ENCODE data around the gene MRPL55.
"Not testable (repeated sequence)": the region's sequence is repeated elsewhere in the genome, so short reads cannot be mapped to it uniquely, and the experiment has no call there.

MRPL55 gene

DNA sequence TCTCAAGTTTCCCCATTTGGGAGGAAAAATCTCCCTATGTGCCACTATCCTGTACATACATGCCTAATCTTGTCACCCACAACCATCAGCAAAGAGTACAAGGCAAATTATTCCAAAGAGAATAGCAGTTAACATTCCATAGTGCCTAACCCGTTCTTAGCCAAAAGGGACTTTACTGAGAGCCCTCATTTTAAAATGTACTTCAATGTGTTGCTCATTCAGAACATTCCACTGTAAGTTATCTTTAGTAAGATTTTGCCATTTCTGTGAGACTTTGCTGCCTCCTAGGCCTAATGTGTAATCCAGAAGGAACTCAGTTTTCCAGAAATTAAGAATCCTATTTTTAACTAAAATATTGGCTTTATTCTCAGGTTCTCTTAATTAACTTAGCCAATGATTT is 11.3 kb upstream of the MRPL55 start:
- no peak for DNase-seq

DNA sequence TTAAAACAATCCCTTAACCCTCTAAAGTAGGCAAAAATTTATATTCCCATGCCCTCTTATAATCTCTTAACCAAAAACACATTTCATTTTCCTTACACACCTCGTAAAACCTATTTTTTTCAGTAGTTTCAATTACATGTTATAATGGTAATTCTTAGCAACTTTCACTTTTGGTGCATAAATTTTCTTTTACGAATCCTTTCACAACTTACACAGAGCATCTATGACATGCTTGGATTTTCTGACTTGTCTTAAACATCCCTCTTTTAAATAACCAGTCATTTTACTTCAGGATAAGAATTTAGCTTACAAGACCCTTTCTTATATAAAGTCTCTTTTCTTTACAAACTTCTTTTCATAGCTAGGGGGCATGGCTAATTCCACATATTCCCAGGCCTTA is 8.9 kb upstream of the MRPL55 start:
- DNase-seq: no peak

DNA sequence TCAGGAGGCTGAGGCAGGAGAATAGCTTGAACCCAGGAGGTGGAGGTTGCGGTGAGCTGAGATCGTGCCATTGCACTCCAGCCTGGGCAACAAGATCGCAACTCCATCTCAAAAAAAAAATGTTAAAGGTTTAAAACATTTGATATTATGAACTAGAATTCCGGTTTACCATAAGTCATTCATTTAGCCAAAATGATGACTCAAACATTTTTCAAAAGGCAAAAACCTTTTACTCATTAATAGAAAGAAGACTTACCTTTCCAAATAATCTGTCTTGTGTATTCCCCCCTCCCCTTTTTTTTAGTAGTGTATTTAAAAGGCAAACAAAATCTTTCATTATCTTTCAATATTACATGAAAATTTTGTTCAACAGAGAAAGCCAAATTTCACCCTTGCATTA is 8.2 kb upstream of the MRPL55 start:
- no peak for DNase-seq

DNA sequence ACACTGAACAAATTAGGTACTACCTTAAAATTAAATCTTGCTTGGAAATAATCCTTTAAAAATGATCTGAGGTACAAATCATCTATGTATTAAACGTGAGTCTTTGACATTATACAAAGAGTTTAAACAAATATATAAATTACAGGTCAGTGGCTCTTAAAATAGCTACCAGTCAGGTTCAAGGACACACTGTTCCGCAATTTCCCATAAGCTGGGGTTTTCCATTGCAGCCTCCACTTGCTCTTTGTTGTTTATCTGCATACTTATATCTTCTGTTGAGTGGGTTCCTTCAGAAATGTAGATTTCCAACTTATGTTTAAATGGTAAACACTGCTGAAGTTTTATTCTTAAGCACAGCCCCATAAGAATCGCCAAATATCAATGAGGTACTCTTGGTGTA is 5.7 kb upstream of the MRPL55 start:
- no peak for DNase-seq

DNA sequence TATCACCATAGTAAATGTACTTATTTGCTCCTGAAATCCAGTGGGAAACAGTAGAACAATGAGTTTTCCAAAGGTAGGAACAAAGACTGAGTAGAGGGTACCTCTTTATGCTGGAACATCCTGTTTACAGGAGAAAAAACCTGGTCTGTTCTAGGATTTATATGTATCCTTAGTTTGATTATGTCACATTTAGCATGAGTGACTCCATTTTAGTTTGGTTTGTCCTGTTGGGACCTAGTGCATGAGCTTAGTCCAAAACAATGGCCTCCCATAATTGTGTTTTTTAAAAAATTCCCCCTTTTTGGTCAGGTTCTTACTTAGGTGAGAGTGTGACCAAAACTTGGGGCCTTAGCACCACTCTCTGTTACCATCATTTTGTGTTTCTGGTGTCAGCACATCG is 3.5 kb upstream of the MRPL55 start:
- DNase-seq: no peak

DNA sequence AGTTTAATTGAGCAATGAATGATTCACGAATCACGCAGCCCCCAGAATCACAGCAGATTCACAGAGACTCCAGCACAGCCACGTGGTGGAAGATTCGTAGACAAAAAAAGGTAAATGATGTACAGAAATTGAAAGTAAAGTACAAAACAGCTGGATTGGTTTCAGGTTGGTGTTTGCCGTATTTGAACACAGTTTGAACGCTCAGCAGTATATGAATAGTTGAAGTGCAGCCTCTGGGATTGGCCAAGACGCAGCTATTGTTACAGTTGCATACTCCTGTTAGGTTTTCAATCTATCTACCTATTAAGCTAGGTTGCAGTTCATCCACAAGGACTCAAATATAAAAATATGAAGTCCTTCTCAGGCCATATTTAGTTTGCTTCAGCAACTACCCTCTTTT is 3.1 kb upstream of the MRPL55 start:
- DNase-seq: no peak

DNA sequence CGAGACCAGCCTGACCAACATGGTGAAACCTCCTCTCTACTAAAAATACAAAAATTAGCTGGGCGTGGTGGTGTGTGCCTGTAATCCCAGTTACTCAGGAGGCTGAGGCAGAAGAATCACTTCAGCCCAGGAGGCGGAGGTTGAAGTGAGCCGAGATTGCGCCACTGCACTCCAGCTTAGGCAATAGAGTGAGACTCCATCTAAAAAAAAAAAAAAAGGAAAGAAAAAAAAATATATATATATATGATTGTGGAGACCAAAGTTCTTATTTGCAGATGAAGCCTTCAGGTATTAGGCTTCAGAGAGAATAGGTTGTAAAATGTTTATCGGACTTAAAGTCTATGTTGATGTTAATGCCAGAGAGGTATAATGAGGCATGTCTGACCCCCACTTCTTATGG is 2.2 kb upstream of the MRPL55 start:
- DNase-seq: not testable (repeated sequence)

DNA sequence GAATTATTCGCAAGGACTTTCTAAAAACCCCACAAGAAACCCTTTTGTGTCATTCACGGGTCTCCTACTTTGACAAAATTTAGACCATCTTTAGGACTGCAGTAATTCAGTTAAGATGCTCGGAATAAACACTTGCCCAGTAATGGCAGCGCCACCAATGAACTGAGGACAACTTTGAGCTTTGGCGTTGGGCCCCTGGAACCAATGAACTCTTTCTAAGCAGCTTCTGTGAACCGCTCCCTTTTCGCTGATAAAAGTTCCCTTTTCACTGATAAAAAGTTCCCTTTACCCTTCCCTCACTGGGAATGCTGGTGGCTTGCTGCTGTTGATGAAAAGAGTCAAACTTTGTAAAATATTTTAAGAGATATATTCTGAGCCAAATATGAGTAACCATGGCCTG is 1.5 kb upstream of the MRPL55 start:
- no peak for DNase-seq

- DNase-seq: no peak
Measured at GRCh38 chr1:228109962-228110488, 926 bp upstream of the MRPL55 start.

DNA sequence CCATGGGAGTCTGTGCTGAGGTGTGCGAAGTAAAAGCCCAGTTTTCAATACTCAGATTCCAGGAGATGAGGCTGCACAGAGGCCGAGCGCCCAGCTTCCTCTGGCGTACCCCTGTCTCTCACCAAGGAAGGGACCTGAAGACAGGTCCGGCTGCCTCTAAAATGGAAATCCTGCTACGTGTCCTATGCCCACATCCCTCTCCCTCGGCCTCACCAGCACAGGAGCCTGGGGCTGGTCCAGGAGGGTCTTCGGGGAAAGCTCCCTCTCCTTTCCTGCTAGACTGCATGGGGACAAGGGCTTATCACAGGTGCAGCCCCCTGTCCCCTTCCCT is 392 bp downstream of the MRPL55 start:
- no peak for DNase-seq

DNA sequence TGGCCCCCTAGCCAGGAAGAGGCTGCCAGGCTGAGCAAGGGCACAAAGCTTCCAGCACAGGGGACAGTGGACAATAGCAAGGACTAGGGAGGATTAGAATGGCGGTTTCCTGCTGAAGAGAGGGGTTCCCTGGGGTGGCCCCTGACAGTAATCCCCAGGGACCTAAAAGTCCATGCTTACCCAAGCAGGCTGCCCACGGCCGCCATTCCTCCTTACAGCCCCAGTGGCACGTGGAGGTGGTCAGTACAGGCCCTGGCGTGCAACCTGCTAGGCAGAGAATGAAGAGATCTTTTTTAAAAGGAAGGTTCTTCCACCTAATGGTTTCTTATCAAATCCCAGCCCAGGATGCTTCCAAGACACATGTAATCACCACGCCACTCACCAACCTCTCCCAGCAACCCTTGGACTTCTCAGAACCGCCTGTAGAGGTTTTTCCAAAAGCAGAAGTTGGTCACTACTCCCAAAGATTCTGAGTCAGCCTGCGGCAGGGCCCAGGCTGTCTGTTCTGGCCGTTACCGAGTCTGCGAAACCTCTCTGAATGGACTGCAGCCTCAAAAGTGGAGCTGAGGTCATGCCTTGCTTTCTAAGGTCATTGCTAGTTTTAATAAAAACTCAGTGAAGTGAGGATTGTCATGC is 926 bp downstream of the MRPL55 start:
- DNase-seq: no peak

DNA sequence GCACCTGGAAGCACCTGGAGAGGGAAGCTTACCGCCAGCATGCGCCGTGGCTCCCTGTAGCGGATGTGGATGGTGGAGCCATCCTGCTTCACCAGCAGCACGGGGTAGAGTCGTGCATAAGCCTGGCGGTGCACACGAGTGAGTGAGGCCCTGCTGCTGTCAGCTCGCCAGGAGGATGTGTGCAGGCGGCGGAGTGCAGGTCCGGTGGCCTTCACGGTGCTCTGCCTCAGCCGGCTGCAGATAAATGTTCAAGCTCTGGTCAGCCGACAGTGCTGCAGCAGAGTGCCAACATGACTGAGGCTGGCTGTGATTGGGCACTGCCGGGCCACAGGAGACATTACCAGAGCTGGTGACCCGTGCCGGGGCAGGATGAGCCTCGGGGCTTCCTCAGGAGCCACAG is 1.5 kb downstream of the MRPL55 start:
- DNase-seq: no peak

DNA sequence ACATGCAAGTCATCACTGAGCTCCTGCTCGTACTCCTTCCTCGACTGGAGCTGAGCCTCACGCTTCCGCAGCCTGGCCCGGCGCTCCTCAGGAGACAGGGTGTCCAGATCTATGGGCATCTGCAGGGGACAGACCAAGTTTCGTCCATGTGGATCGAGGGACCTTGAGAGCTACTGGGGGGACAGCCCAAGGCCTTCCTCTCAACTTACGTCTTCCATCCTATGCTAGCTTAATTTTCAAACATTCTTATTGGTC is 2.4 kb downstream of the MRPL55 start:
- DNase-seq: no peak

GRCh38 chr1:228105996-228106799 is 2.9 kb downstream of the MRPL55 start:
- DNase-seq: no peak

- DNase-seq: no peak
Measured at GRCh38 chr1:228105270-228105995, 3.7 kb downstream of the MRPL55 start.

- DNase-seq: no peak
Measured at GRCh38 chr1:228104526-228105269, 4.4 kb downstream of the MRPL55 start.

DNA sequence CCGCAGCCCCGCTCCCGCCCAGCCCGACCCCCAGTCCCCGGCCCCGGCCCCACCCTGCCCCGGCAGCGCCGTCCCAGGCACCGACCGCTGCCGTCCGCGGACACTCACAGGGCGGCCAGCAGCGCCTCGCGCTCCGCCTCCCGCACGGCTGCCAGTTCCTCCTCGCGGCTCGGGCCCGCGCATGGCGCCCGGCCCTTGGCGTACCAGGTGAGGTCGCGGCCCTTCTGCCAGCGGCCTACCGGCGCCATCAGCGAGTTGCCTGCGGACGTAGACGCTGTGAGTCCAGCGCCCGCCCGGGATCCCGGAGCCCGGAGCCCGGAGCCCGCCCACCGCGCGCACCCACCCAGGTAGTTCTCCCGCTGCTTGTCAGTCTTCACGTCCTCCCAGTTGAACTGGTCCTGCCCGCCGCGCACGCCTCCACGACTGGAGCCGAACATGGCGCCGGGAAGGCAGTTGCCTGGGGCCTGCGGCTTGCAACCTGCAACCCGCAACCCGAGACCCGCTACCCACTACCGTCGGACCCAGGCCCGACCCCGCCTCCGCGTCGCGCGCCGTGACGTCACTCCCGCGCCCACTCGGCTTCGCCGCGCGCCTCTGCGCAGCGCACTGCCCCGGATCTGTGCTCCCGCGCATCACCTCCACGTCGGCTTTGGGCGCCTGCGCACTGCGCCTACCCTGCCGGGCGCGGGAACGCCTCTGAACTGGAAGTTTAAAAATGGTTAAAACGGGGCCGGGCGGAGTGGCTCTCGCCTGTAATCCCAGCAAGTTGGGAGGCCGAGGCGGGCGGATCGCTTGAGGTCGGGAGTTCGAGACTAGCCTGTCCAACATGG is 6.1 kb downstream of the MRPL55 start, which contains the start of gene C1orf35:
C1orf35 (minus strand) TSS at position 535 of the 830 bp plus-strand sequence; CDS start at position 437, 98 bp downstream.
- peak; percentile 95 for DNase-seq

DNA sequence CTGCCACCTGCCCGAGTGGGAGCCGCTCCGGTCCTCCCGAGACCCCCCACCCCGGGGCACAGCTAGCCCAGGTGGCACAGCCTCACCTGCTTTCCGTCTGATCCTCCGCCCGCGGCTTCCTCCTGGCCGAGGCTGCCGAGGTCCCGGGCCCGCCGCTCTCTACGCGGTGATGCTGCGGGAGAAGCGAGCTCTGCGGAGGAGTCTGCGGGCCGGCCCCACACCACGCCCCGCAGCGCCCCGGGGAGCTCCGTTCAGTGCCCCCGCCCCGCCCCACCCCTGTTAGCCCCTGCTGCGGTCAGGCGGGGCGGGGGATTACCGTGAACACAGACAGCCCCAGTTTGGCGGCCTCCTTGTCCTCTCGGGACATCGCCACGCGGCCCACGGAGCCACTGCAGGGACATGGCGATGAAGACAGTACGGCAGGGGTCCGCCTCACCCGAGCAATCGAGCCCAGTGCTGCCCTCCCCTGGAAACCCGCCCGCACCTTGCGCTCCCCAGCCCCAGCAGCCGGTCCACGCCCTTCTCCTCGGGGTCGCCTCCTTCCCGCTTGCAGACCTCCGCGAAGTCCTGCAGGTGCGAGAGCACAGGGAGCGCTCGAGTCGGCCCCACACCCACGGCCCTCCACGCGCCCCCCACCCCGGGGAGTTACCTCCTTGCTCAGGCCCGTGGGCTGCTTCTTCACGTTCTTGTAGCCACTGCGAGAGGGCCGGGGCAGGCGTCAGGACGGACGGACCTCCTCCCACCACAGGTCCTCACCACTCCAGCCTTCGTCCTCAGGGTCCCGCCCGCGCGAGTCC is 6.9 kb downstream of the MRPL55 start:
- DNase-seq: peak; percentile 58

DNA sequence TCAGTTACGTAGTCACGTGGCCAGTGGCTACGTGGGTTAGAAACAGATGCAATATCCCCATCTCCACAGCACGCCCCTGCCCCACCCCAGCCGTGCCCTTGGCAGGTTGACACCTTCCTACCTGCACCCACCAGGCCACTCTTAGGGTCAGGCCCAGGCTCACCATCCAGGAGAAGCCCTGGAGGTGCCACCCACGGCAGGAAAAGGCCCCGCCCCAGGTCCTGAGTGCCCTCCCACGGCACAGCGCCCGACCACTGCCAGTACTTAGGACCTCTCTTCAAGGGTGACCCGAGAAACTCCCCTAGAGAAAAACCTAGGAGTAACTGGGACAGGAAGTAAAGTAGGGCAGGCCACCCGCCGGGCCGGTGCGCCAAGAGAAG is 7.5 kb downstream of the MRPL55 start:
- no peak for DNase-seq

DNA sequence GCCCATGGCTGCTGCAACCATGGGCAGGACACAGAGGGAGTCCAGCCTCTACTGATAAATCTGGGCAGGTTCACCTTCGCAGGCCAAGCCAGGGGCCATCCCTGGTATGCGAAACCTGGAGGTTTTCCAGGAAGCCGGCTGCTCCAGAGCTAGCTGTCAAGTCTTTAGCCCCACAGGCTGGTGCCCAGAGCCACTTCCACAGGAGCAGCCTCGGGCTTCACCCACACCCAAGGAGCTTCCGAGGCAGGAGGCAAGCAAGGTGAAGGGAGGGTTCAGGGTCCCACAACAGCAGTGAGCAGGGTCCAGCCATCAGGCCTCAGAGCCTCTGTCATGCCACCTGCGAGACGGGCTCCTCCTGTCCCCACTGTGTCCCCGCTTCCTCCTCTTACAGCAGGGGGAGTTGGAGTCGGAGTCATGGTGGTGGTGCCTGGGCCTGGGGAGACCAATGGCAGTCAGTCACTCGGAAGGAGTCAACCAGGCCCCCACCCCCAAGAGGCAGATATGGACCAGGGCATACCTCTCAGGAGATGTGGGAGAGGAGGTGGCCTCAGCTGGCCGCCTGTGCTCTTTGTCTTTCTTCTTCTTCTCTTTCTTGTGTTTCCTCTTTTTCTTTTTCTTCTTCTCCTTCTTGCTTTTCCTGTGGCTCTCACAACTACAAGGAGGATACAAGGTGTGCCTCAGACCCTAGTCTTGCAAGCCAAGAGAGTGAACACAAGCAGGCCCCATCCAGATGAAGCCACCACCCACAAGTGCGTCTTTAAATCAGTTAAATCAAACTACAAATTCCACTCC is 8.1 kb downstream of the MRPL55 start:
- DNase-seq: no peak

- no peak for DNase-seq
Measured at GRCh38 chr1:228099331-228099732, 9.8 kb downstream of the MRPL55 start.
